NCI-H187 treated with DMSO at 0.1 percent for 48 hours (cell line): ENCODE results near the gene BAHCC1.

Source experiments
- DNase-seq: peaks from one replicate; lab custom pipeline; 2025; lab: John Stamatoyannopoulos, UW

The BAHCC1 gene

DNA sequence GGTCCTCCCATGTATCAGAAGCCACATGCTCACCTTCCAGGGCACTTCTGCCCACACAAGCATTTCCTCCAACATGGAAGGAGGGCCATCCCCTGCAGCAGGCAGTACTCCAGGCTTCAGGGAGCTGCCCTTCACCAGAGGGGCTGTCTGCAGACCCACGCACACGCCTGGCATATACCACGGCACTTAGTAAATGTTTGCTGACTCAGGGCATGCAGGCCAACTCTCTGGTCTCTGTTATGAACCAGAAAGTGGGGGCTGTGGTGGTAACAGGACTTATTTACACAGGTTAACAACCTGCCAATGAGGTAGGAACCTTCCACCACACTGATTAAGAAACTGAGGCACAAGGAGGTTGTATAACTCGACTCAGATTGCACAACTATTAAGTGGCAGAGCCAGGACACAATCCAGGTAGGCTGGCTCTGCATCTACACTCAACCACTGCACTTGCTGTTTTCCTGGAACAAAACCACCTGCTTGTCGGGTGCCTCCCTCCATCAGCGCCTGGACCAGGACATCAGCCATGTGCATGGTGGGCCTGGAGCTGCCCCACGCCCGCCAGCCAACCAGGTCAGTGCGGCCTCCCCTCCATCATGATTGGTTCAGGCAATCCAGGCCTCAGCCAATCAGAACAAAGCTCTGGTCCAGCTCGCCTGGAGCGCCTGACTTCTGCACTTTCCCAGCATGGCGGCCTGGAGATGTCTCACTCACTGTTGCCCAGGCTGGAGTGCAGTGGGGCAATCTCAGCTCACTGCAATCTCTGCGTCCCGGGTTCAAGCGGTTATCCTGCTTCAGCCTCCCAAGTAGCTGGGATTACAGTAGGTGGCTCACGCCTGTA is 98.2 kb downstream of the BAHCC1 start:
- DNase-seq = no peak

DNA sequence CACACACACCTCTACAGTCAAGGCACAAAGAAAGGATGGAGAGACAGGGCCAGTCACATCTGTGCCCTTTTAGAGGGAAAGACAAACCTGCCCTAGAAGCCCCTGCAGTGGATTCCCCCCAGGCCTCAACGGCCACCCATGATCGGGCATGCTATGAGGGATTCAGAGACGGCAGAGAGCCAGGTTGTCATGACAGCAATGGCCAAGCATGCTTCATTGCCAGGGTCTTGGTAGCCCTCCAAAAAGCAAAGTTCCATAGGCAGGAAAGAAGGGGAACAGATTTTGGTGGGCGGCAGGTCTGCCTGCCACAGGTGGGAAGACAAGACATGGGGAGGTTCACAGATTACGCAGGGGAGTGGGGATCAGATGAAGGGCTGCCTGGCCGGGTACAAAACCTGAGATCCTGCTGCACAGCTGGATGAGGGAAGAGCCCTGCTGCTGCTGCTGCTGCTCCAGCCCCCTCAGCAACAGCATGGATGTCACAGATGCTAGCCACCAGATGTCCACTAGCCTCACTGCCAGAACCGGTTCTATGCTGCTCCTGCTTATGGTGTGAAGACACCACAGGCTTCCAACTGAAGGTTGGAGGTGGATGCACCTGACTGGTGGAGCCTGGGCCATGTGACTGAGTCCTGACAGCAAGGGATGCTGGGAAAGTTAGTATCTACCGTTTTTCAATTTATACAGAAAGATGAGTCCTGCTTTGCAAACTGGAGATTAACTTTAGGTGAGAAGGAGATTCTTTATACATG is 99.5 kb downstream of the BAHCC1 start:
- no peak for DNase-seq

DNA sequence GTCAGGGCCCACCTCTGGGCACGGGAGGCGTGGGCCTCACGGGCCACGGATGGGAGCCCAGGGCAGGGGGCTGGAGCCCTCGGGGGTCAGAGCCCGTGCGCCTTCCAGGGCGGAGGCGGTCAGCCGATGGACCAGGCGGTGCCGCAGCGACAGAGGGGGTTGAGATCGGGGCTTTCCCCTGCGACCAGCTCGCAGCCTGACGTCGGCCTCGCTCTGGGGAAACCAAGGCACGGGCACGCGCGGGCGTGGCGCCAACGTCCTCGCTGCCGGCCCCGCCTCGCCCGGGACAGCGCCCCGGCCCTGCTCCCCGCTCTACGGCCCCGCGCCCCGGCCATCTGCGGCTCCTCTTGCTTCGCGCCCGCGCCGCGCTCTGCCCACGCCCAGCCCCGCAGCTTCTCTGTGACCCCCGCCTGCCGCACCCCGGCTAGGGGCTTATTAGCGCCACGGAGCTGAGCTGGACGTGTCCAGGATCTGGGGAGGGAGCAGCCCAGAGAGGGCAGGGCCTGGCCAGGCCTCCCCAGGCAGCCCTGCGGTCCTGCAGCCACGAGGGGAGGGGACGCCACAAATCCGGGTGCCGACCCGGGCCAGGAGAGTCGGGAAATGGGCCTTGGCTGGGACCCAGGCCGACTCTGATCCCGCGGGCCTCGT is 103.8 kb downstream of the BAHCC1 start:
- DNase-seq = no peak

DNA sequence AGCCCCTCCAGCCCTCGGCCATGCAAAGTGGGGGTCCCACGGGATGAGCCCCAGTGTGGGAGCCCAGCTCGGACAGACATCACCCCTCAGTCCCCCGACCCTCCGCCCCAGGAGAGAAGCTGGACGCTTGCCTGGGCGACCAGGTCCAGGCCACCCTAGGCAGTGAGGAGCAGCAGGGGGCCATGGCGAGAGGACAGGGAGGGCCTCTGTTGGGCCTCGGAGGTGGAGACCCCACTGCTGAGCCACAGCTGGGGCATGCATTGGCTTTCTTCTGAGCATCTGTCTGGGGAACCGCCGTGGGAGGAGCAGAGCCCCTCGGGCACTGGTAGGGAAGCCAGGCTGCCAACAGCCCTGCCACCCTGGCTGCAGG is 104.3 kb downstream of the BAHCC1 start:
- no peak for DNase-seq

DNA sequence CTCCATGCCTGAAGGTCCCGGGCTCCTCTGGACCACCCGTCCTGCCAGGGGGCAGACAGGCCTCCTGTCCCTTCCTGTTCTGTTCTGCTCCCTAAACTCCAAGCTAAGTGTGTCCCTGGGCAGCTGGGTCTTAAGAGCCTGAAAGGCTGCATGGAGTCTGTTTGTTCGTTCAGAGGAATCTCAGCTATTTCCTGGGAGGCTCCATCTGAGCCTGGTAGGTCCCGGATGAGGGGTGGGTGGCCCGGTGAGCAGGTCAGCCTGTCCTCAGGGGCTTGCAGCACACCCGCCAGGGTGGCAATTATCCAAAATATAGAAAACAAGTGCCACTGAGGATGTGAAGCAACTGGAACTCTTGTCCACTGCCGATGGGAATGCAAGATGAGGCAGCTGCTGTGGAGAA is 104.8 kb downstream of the BAHCC1 start:
- DNase-seq = no peak

DNA sequence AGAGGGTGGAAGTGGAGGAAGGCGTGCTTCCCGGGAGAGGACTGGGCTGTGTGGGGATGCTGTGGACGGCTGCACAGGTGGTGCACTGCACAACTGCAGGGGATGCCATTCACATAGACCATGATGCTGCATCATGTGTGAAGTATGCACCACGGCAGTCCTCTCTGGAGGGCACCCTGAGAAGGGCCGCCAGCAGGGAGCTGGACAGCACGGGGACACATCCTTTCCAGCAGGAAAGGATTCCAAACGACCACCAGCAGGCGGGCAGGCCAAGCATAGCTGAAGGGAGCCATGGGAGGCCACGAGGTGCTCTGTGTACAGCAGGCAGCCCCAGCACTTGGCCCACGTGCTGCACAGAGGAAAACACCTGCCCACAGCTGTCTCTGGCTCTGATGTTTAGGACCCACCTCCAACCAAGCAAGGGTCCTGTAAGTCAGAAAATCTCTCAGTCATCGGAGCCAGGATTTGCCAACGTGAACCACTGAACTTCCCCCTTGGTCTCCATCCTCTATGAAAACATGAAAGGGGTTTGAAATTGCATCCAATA is 107.3 kb downstream of the BAHCC1 start:
- DNase-seq = no peak

DNA sequence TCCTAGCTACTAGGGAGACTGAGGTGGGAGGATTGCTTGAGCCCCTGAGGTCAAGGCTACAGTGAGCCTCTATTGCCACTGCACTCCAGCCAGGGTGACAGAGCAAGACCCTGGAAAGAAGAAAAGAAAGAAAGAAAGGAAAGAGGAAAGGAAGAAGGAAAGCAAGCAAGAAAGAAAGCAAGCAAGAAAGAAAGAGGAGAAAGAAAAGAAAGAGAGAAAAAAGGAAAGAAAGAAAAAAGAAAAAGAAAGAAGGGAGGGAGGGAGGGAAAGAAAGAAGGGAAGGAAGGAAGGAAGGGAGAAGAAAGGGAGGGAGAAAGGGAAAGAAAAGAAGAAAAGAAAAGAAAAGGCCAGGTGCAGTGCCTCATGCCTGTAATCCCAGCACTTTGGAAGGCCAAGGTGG is 108.4 kb downstream of the BAHCC1 start:
- no peak for DNase-seq

DNA sequence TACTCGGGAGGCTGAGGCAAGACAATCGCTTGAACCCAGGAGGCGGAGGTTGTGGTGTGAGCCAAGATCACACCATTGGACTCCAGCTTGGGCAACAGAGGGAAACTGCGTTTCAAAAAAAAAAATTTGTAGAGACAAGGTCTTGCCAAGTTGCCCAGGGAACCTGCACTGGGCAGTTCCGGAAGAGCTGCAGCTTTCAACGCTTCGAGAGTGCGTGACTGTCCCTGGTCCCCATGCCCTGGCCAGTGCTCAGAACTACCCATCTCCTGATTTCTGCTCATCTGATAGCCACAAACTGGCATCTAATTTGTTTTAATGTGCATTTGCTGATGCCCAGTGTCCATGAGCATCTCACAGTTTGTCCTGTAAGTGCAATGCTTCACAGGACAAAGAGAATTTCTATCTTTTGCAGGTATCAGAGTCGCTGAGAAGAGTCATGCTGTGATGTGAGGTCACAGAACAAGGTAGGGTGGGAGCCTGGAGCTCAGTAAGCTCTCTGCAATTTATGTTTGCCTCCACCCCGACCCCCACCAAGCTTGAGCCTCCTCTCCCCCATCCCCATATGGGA is 113.5 kb downstream of the BAHCC1 start:
- no peak for DNase-seq

DNA sequence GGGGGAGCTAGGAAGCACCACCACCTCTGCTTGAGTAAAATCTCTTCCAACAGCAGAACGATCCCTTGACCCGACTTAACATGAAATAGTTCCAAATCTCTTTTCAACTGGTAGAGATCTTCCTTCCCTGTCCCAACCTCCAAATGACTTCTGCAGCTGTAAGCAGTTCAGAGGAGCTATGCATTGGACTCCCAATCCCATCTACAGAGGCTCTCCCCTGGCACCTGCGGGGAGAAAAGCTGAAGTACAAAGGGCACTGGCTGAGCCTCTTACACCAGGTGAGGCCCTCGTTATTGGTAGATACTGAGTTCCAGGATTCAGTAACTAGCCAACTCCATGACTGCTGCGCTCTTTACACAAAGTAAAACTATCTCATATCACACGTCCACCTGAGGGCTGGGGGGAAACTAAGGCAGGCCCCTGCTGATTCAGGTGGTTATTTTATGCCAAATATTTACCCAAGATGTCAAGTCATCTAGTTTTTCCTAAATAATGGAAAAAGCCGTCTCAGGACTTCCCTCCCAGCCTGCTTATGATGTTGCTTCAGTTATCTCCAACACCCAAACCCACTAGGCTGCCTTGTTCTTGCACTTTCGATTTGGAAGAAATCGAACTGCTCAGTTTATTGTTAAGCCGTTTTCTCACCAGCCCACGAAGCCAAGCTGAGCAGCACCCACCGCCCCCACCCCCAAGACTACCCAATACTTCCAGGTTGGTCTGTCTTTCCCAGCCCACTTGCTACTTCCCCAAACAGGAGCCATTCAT is 114.1 kb downstream of the BAHCC1 start:
- no peak for DNase-seq

DNA sequence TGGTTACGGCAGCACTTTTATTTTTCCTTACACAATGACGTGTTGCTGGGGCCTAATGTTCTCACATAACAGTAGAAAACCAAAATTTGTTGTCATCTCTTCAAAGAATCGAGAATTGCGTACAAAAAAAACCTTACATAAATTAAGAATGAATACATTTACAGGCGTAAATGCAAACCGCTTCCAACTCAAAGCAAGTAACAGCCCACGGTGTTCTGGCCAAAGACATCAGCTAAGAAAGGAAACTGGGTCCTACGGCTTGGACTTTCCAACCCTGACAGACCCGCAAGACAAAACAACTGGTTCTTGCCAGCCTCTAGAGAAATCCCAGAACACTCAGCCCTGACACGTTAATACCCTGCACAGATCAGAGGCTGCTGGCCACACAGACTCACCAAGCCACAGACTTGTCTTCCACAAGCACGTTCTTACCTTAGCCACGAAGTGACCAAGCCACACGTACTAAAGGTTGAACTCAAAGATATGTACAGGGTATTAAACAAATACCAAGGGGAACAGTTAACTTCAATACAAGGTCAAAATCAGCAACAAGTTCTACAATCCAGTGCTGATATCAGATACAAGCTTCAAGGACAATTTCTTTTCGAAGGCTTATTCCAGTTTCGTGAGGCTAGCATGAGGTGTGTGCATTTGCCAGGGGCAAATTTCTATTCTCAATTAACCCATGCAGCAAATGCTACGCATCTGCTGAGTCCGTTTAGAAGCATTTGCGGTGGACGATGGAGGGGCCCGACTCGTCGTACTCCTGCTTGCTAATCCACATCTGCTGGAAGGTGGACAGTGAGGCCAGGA is 114.9 kb downstream of the BAHCC1 start:
- no peak for DNase-seq

DNA sequence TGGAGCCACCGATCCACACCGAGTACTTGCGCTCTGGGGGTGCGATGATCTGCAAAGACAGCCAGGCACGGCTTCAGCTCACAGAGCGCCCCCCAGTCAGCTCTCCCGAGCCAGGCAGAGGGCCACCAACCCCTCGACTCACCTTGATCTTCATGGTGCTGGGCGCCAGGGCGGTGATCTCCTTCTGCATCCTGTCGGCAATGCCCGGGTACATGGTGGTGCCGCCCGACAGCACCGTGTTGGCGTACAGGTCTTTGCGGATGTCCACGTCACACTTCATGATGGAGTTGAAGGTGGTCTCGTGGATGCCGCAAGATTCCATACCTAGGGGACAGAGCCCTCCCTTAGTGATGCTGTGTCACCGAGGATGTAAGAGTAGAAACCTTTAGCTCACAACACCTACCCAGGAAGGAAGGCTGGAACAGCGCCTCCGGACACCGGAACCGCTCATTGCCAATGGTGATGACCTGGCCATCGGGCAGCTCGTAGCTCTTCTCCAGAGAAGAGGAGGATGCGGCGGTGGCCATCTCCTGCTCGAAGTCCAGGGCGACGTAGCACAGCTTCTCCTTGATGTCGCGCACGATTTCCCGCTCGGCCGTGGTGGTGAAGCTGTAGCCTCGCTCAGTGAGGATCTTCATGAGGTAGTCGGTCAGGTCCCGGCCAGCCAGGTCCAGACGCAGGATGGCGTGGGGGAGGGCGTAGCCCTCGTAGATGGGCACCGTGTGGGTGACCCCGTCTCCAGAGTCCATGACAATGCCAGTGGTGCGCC is 115.7 kb downstream of the BAHCC1 start:
- no peak for DNase-seq

DNA sequence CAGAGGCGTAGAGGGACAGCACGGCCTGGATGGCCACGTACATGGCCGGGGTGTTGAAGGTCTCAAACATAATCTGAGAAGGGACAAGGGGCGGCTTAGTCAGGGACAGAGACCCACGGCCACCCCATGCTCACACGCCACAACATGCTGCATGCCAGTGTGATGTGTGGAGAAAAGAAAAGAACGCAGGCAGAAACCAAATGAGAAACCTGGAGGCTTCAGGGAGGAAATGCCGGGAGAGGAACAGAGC is 116.2 kb downstream of the BAHCC1 start:
- DNase-seq = no peak

DNA sequence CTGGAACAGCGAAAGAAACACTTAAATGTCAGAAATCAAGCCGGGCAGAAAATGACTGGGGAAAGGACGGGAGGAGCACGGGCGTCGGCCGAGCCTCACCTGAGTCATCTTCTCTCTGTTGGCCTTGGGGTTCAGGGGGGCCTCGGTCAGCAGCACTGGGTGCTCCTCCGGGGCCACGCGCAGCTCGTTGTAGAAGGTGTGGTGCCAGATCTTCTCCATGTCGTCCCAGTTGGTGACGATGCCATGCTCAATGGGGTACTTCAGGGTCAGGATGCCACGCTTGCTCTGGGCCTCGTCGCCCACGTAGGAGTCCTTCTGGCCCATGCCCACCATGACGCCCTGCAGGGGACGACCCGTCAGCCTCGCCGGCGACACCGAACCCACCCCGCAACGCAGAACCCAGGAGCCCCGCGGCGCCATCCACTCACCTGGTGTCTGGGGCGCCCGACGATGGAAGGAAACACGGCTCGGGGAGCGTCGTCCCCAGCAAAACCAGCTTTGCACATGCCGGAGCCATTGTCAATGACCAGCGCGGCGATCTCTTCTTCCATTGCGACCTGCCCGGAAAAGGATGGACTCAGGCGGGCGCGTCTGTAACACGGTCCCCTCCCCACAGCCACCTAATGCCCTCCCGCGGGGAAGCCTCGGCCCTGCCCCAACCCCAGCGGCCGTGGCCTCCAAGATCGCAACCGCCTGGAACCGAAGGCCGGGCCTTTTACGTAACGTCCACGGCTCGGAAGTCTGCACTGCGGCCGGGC is 116.7 kb downstream of the BAHCC1 start:
- DNase-seq = no peak

DNA sequence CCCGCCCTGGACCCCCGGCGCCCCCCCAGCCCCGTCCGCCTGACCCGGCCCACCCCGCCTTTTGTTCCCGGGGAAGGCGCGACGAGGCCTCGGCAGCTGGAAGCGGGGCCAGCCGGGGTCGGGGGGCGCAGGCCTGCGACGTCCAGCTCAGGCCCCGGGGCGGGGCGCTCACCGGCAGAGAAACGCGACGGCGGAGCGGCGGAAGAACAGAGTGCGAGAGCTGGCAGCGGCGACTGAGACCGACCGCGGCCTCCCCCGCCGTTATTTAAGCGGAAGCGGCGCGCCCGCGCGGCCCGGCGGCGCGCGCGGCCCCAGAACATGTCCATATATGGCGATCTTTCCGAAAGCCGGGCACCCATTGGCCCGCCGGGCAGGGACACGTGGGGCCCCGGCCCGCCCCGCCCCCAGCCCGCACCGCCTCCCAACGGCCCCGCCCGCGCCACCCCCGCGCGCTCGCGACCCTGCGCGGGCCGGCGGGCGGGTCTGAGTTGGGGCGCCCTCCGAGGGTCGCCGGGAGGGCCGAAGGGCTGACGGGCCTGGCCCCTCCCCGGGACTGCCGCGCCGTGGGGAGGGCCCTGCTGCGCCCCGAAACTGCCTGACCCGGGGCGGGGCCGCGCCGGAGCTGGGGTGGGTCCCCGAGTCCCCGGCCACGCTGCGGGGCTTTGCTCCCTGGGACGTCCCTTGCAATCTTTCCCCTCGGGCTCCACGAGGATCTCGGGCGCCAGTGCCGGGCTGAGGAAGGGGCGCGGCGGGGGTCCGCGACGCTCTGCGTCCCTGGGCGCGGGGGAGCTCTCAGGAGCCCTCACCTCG is 117.5 kb downstream of the BAHCC1 start, which contains the start of gene ACTG1:
TSS of gene ACTG1 (minus strand) at position 238 of the 810 bp plus-strand sequence. CDS start 445 bp downstream, outside the sequence.
- no peak for DNase-seq

DNA sequence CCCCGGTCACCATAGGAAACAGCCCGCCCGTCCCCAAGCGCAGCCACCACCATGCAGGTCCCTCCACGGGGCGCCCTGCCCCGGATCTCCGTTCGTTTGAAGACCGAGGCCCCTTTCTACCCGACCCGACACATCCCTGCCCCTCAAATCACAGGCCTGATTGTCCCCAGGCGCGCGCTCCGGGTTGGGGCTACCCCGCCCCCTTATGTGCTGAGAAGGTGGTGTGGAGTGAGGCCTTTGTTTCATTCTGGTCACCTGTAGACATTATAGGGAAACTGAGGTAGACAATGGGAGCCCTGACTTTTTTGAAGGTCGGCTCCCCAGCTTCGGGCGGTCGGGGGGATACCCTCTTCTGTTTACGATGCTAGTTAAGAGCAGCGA is 118.1 kb downstream of the BAHCC1 start:
- DNase-seq = no peak

DNA sequence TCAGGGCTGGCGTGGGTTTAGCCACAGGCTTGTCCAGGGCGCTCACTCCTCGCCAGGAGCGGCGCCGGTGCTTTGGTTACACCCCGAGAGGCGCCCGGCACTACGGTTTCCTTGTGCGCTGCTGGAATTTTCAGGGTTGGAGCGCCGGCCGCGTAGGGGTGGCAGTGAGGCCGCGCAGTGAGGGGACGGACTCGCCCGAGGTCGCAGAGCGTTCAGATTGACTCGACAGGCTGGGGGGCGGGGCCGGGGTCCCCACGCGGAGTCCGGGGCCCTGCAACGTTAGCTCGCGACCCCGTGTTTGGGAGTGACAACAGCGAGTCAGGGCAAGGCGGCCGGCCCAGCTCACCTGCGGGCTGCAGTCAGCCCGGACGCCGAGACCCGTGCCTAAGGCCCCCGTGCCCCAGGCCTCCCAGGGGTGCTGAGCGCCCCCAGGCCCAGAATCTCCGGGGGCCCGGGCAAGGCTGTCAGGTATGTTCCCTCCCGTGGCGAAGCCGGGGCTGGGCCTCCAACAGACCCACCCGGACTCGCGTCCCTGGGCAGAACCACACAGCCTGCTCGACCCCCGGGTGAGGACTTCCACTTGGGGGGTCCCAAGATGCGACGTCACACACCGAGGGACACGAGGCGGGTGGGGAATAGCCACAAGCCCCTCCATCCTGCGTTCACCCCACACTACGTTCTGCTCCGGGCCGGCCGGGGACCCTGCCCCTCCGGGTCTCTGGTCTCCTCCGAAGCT is 118.7 kb downstream of the BAHCC1 start:
- DNase-seq = no peak

DNA sequence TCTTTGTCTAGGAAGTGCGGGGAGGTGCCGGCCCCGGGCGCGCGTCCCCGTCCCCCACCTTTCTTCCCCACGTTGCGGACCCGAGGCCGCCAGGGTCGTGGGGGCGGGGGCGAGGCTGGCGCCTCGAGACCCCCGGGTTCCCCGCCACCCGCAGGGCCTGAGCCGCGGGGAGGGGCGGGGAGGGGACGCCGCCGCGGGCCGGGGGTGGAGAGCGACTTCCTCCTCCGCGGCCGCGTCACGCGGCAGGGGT is 119.2 kb downstream of the BAHCC1 start:
- no peak for DNase-seq
